Skeletal muscle satellite cell (primary cell): ENCODE results near the gene CDC42EP3.

ENCODE experiments used
- H3K27me3 ChIP-seq: 2 replicates; pipeline ENCODE4 v1.7.0; 2013; ENCODE audit warnings: low read length; ENCODE audit not compliant: control insufficient read depth, insufficient read depth
- H3K36me3 ChIP-seq: 2 replicates; pipeline ENCODE4 v1.7.0; 2013; ENCODE audit warnings: mild to moderate bottlenecking, control low read depth, low read length; ENCODE audit not compliant: insufficient read depth
- H3K4me1 ChIP-seq: 2 replicates; pipeline ENCODE4 v1.7.0; 2013; ENCODE audit warnings: low read length; ENCODE audit not compliant: control insufficient read depth, insufficient read depth
- H3K4me2 ChIP-seq: 2 replicates; pipeline ENCODE4 v1.7.0; 2013; ENCODE audit warnings: mild to moderate bottlenecking, low read length
- H3K4me3 ChIP-seq: 2 replicates; pipeline ENCODE4 v1.7.0; 2013; ENCODE audit warnings: low read length
- H3K9ac ChIP-seq: 2 replicates; pipeline ENCODE4 v1.7.0; 2013; ENCODE audit warnings: mild to moderate bottlenecking, low read depth, low read length, moderate library complexity
- H3K9me3 ChIP-seq: replicated peaks from 2 replicates; pipeline ENCODE4 v1.7.0; 2013; ENCODE audit warnings: mild to moderate bottlenecking, control low read depth, low read length

Gene CDC42EP3

DNA sequence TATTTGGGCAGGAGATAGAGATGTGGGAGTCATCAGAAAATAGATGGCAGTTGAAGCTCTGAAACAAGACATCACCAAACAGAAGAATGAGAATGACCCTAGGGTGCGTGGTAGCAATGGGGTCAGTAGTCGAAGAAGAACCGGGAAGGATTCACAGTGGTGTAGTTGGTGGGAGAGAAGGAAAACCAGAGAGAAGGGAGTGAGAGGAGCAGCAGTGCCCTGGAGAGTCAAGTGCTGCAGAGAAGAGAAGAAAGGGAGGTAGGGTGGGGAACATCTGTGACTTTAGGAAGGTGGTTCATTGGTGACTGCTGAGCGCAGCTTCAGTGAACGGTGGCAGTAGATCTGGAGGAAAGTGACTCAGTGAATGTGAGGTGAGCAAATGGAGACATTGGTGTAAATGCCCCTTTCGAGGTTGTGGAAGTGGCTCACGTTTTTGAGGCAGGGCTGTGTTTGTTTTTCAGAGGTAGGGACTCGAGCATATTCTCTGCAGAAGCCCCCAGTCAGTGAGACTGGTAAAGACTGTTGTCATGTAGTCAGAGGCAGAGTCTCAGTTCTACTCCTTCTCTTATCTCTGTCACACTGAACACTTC, 36.4 kb downstream of the CDC42EP3 start:
- H3K36me3 ChIP-seq = peaks cover 2% of the 10 kb centered on the region
- H3K9me3 ChIP-seq = no peaks in the 10 kb centered on the region
- no peak overlapping the region for H3K4me2 ChIP-seq
- H3K4me1 ChIP-seq = peaks cover 62% of the 10 kb centered on the region
- no peaks in the 10 kb centered on the region for H3K27me3 ChIP-seq
- no peak overlapping the region for H3K9ac ChIP-seq
- H3K4me3 ChIP-seq = no peak overlapping the region

DNA sequence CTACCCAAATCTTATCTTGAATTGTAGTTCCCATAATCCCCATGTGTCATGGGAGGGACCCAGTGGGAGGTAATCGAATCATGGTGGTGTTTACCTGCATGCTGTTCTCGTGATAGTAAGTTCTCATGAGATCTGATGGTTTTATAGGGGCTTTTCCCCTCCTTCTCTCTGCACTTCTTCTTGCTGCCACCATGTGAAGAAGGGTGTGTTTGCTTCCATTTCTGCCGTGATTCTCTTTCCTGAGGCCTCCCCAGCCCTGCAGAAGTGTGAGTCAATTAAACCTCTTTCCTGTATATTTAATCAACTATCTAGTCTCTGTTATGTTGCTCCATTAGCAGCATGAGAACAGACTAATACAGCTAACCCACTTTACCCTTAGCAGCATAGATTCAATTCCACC, 37.6 kb downstream of the CDC42EP3 start:
- no peak overlapping the region for H3K9ac ChIP-seq
- H3K36me3 ChIP-seq = no peaks in the 10 kb centered on the region
- no peak overlapping the region for H3K4me3 ChIP-seq
- H3K4me2 ChIP-seq = no peak overlapping the region
- H3K4me1 ChIP-seq = peaks cover 61% of the 10 kb centered on the region
- no peaks in the 10 kb centered on the region for H3K27me3 ChIP-seq
- no peaks in the 10 kb centered on the region for H3K9me3 ChIP-seq

- Histone ChIP-seq H3K36me3 (no peaks in the 10 kb centered on the region), H3K4me3 (no peak overlapping the region), H3K4me1 (peaks cover 55% of the 10 kb centered on the region), H3K4me2 (no peak overlapping the region), H3K9me3 (no peaks in the 10 kb centered on the region), H3K9ac (no peak overlapping the region), H3K27me3 (no peaks in the 10 kb centered on the region)
Measured at GRCh38 chr2:37633234-37633633, 38.2 kb downstream of the CDC42EP3 start.

DNA sequence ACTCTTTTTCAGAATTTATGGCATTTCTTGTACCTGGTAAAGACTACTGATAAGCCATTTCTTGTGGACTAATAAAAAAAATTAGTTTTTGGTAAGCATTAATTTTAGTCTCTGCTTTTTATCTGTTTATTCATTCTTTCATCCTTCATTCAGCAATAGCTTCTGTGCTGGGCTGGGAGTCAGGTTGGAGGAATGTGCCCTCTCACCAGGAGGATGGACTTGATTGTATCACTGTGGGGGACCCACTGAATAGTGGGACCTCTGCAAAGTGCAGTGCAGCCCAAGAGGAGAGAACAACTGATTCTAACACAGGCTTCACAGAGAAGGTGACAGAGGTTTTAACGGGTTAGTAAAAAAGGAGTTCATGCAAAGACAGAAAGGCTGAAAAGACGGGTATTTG, 39.1 kb downstream of the CDC42EP3 start:
- Histone ChIP-seq H3K36me3 (no peaks in the 10 kb centered on the region), H3K4me1 (peaks cover 54% of the 10 kb centered on the region), H3K9me3 (no peaks in the 10 kb centered on the region), H3K27me3 (no peaks in the 10 kb centered on the region), H3K4me3 (no peak overlapping the region), H3K9ac (no peak overlapping the region), H3K4me2 (no peak overlapping the region)

DNA sequence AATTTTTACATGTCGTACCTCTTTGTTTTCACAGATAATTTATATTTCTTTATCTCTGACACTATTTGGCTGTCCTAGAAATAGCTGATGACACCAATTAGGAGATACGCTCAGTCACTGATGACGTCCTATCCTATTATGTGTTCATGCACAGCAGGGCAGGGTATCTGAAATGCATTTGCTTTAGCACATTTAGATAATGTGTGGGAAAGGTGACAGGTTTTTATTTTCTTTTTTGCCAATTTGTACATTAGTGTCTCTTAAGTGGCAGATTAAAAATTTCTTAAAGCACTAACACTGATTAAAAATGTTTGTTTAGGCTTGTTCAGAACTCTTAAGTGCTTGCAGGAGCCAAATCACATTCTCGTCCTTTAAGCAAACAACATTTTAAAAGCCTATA, 39.7 kb downstream of the CDC42EP3 start:
- Histone ChIP-seq H3K9me3 (no peaks in the 10 kb centered on the region), H3K9ac (no peak overlapping the region), H3K27me3 (no peaks in the 10 kb centered on the region), H3K4me3 (no peak overlapping the region), H3K4me1 (peaks cover 52% of the 10 kb centered on the region), H3K36me3 (no peaks in the 10 kb centered on the region), H3K4me2 (no peak overlapping the region)

DNA sequence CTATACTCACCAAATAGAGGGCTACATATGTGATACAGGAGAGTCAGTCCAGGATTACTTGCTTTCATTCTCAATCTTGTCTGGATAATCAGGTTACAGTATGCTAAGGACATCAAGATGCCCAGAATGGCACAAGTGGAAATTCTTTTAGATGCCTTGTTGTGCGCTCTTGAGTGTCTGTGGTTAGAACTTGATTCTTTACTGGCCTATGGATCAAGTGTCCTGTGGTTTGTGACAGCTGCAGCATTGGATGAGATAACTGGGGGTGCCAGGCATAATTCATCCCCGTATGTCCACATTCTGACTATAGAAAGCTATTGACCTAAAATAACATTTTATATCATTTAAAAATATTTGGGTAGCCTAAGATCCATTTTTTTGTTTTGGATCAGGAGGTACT, 40.1 kb downstream of the CDC42EP3 start:
- no peaks in the 10 kb centered on the region for H3K27me3 ChIP-seq
- no peak overlapping the region for H3K4me2 ChIP-seq
- peaks cover 54% of the 10 kb centered on the region for H3K4me1 ChIP-seq
- H3K9ac ChIP-seq = no peak overlapping the region
- no peaks in the 10 kb centered on the region for H3K9me3 ChIP-seq
- no peak overlapping the region for H3K4me3 ChIP-seq
- H3K36me3 ChIP-seq = no peaks in the 10 kb centered on the region

DNA sequence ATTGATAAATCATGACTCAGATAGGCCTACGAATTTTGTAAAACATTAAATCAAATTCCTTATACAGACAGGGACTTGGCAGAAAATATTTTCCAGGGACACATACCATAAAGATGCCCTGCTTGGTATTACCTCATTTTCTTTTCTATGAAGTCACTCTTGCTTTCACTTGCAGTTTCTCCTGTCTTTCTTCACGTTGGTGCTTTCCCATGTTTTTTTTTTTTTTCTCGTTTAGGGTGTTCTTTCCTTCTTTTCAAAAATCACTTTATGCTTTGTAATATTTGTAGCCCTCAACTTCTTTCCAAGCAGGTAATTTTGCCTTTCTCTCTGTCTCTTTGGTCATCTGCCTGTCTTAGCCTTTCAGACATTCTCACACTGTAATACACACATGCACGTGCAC, 40.7 kb downstream of the CDC42EP3 start:
- Histone ChIP-seq H3K9me3 (no peaks in the 10 kb centered on the region), H3K27me3 (no peaks in the 10 kb centered on the region), H3K4me1 (peaks cover 54% of the 10 kb centered on the region), H3K4me3 (no peak overlapping the region), H3K36me3 (no peaks in the 10 kb centered on the region), H3K9ac (no peak overlapping the region), H3K4me2 (no peak overlapping the region)

DNA sequence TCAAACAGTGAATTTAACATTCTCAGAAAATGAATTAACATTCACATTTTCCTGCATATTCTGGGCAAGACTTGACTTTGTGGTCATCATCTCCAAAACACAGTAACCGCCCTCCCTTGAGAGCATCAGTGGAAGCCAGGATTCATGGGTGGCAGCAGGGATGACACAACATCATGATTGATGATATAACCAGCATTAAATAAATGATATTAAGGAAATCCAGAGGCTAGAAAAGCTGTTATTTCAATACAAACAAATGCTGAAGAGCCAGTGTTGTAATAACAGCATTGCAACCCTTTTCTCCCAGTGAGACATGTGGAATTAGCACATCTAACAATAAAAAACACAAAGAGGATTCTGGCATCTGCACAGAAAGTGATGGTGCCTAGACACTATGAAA, 41.1 kb downstream of the CDC42EP3 start:
- Histone ChIP-seq H3K4me1 (peaks cover 56% of the 10 kb centered on the region), H3K4me3 (no peak overlapping the region), H3K9ac (no peak overlapping the region), H3K36me3 (no peaks in the 10 kb centered on the region), H3K4me2 (no peak overlapping the region), H3K27me3 (no peaks in the 10 kb centered on the region), H3K9me3 (no peaks in the 10 kb centered on the region)

GRCh38 chr2:37629529-37629928, 41.9 kb downstream of the CDC42EP3 start:
- Histone ChIP-seq H3K27me3 (no peaks in the 10 kb centered on the region), H3K36me3 (no peaks in the 10 kb centered on the region), H3K4me3 (no peak overlapping the region), H3K4me2 (no peak overlapping the region), H3K9ac (no peak overlapping the region), H3K4me1 (peaks cover 59% of the 10 kb centered on the region), H3K9me3 (no peaks in the 10 kb centered on the region)

- Histone ChIP-seq H3K4me3 (no peak overlapping the region), H3K9ac (no peak overlapping the region), H3K4me2 (no peak overlapping the region), H3K27me3 (no peaks in the 10 kb centered on the region), H3K4me1 (peaks cover 69% of the 10 kb centered on the region), H3K9me3 (no peaks in the 10 kb centered on the region), H3K36me3 (no peaks in the 10 kb centered on the region)
Measured at GRCh38 chr2:37627710-37628109, 43.7 kb downstream of the CDC42EP3 start.

DNA sequence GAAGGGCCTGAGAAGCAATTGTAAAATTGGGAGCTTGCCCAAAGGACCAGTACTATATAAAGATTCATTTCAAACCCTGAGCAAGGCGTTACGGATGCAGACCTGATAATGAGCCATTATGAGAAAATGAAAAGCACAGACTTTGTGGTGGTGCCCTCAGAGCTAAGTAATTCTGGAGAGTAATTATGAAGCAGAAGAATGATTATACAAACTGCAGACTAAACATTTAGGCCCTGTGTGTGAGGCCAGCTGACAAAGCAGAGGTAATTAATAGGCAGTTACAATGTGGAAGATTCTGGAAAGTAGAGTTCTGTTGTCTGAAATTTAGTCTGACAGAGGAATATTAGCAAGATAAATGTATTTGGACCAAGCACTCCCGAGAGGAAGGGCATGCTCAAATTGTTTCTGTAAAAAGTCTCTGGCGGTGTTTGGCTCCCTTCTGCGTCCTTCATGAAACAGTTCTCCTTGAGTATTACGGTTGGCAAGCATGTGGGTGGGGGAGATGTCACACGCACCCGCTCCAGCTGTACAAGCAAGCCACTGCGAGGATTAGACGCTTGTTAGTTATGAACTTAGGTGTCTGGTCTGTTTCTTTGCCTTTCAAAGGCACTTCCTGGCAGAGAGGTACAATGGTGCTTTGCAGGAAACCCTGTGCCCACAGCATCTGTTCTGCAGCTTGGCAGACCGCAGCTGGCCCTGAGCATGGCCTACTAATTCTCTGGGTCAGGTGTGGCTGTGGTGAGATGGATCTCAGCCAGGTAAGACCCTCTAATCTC, 45.5 kb downstream of the CDC42EP3 start:
- Histone ChIP-seq H3K4me1 (peaks cover 56% of the 10 kb centered on the region), H3K36me3 (no peaks in the 10 kb centered on the region), H3K9ac (no peak overlapping the region), H3K4me3 (no peak overlapping the region), H3K4me2 (peak overlapping the region; percentile 30), H3K27me3 (no peaks in the 10 kb centered on the region), H3K9me3 (no peaks in the 10 kb centered on the region)

DNA sequence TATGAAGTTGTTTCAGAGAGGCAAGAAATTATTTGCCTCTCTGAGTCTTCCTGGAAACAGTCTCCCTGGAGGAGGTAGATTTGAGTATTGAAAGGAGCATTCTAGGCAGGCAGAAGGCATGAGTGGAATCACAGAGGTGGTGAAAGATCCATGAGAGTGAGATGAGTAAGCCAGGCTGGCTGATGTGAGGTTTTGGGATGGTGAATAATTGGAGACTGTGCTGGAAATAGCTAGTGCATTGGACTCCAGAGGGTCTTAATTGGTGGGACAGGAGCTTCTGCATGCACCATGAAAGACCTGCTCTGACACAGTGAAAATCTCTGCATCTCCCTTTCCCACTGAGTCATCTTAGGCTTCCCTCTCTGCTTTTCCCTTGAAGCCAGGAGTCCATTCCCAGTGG, 46.3 kb downstream of the CDC42EP3 start:
- H3K36me3 ChIP-seq = no peaks in the 10 kb centered on the region
- peaks cover 48% of the 10 kb centered on the region for H3K4me1 ChIP-seq
- H3K4me2 ChIP-seq = peak overlapping the region; percentile 59
- no peaks in the 10 kb centered on the region for H3K9me3 ChIP-seq
- H3K9ac ChIP-seq = peak overlapping the region; percentile 61
- no peaks in the 10 kb centered on the region for H3K27me3 ChIP-seq
- H3K4me3 ChIP-seq = no peak overlapping the region
